Activated CD8-positive, alpha-beta T cell treated with anti-CD3 and anti-CD28 coated beads, Interleukin-2, amount 10 ng/mL, durations not matched to agents 7 days and 5 days (primary cell): ENCODE data around the gene MACROD2. TPM values are rescaled to one million over a fixed set of nuclear protein-coding genes. Genes with fewer than 3 reads are reported as not detected.
"Not testable (repeated sequence)": the region's sequence is repeated elsewhere in the genome, so short reads cannot be mapped to it uniquely, and the experiment has no call there.

Source experiments
- ATAC-seq: fragments of 150-1000 bp; cut with Tn5 transposase; one replicate; pipeline ENCODE4 v1.10.0; 2021; ENCODE audit warnings: moderate library complexity
- CTCF ChIA-PET: fragments of 350-600 bp; sonication (Branson Sonifier 250); formaldehyde crosslinking; loops from one replicate; lab custom pipeline; 2021; ENCODE audit warnings: antibody characterized with exemption; lab: Charles Lee
- POLR2A ChIA-PET: fragments of 350-600 bp; sonication (Branson Sonifier 250); formaldehyde crosslinking; loops from one replicate; lab custom pipeline; 2021; ENCODE audit warnings: antibody characterized with exemption; lab: Charles Lee
- DNase-seq: peaks from one replicate; pipeline ENCODE4 v3.0.0-alpha.2; 2020
- H3K27ac Mint-ChIP-seq: one replicate; pipeline ENCODE4 v1.8.0; 2021; ENCODE audit warnings: mild to moderate bottlenecking, mixed read lengths
- H3K27me3 Mint-ChIP-seq: one replicate; pipeline ENCODE4 v1.8.0; 2021; ENCODE audit warnings: low read depth, mixed read lengths
- H3K36me3 Mint-ChIP-seq: one replicate; pipeline ENCODE4 v1.8.0; 2021; ENCODE audit warnings: low read depth, mixed read lengths
- H3K4me1 Mint-ChIP-seq: one replicate; pipeline ENCODE4 v1.8.0; 2021; ENCODE audit warnings: low read depth, mixed read lengths
- H3K4me3 Mint-ChIP-seq: one replicate; pipeline ENCODE4 v1.8.0; 2021; ENCODE audit warnings: mild to moderate bottlenecking, mixed read lengths
- H3K9me3 Mint-ChIP-seq: one replicate; pipeline ENCODE4 v1.8.0; 2022; ENCODE audit warnings: mixed read lengths; ENCODE audit not compliant: insufficient read depth
- total RNA-seq, 2 experiments: library from RNA; stranded (reverse); gene quantifications; one replicate each; pipeline ENCODE4 v1.2.3, GENCODE V29; 2021

MACROD2 gene
- total RNA-seq, 2 experiments from 2014 or later = 0.08 TPM; not detected in 1

DNA sequence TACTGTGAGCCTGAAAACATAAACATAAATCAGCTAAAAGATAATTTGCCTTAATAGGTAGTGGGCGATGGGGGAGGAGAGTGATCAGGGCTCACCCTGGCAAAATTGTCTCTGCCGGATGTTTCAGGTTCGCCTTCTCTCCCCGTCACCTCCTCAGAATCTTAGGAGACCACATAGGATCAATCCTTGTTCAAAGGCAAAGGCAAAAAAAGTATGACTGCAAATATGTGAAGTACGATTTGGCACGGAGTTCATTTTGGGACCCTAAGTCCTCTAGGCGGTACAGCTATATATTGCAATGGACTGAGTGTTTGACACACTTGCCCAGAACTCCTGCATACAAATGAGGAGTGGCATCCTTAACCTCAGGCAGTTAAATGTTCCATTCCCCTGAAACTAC lies 991.3 kb downstream of the MACROD2 start:
- H3K27me3 Mint-ChIP-seq = no peaks in the 10 kb centered on the region
- CTCF ChIA-PET = no interaction called here
- H3K4me3 Mint-ChIP-seq = no peak overlapping the region
- DNase-seq (no peak), ATAC-seq (no peak)
- no peak overlapping the region for H3K27ac Mint-ChIP-seq
- POLR2A ChIA-PET = no interaction called here
- peaks cover 20% of the 10 kb centered on the region for H3K9me3 Mint-ChIP-seq
- no peaks in the 10 kb centered on the region for H3K36me3 Mint-ChIP-seq
- H3K4me1 Mint-ChIP-seq = no peaks in the 10 kb centered on the region

DNA sequence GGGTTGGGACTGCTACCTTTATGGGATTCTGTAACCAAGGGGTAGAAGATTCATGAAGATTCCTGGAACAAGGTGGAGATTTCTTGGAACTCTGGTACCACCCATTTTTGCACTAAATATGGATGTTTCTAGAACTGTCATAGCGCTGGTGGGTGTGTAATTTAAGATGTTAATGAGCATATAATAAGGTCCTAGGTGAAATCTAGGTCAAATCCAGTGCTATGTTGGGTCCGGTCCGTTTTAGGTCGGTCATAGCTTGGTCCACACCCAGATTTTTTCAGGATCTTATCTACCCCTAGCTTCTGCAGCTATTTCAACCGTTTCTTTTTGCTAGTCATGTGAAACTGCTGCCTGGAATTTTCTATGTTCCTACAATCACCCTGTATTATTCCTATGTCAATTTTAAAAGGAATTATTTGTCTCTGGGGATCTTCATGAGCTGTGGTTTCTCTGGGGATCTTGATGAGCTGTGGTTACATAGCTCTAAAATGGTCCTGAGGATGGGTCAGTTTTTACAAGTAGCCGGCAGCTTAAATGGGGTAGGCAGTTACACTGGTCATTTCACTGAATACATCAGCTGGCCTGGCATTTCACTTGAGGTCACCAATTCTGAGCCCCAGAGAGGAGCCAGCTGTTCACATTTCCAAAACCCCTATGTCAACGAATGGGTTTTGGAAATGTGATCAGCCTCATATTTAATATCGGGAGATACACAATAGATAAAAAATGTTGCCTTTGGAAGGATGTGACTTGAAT lies 994.4 kb downstream of the MACROD2 start:
- H3K36me3 Mint-ChIP-seq = no peaks in the 10 kb centered on the region
- H3K4me3 Mint-ChIP-seq = no peak overlapping the region
- ATAC-seq (no peak), DNase-seq (no peak)
- no peak overlapping the region for H3K27ac Mint-ChIP-seq
- H3K27me3 Mint-ChIP-seq = no peaks in the 10 kb centered on the region
- no peaks in the 10 kb centered on the region for H3K4me1 Mint-ChIP-seq
- POLR2A ChIA-PET = no interaction called here
- H3K9me3 Mint-ChIP-seq = peaks cover 3% of the 10 kb centered on the region
- CTCF ChIA-PET = no interaction called here

DNA sequence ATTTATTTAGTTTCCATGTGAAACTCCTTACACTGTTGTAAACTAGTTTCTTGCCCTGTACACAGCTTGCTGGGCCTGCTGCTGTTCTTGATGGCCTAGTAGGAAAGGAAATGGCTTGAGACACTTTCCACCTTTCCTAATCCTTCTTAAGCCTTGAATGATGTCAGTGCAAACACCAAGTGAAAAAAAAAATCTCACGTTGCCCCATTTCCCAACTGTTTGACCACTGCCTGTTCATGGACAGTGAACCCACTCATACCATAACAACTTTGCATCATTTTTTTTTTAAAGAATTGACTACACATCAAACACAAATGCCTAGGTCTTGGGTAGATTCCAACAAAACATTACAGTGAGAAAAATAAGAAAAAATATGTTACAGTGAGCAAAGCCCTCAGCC lies 995.7 kb downstream of the MACROD2 start:
- Mint-ChIP-seq H3K9me3 (peaks cover 3% of the 10 kb centered on the region), H3K36me3 (no peaks in the 10 kb centered on the region), H3K27me3 (no peaks in the 10 kb centered on the region), H3K4me3 (no peak overlapping the region), H3K27ac (no peak overlapping the region), H3K4me1 (no peaks in the 10 kb centered on the region)
- ATAC-seq = no peak
- no peak for DNase-seq
- ChIA-PET POLR2A (no interaction called here), CTCF (no interaction called here)

DNA sequence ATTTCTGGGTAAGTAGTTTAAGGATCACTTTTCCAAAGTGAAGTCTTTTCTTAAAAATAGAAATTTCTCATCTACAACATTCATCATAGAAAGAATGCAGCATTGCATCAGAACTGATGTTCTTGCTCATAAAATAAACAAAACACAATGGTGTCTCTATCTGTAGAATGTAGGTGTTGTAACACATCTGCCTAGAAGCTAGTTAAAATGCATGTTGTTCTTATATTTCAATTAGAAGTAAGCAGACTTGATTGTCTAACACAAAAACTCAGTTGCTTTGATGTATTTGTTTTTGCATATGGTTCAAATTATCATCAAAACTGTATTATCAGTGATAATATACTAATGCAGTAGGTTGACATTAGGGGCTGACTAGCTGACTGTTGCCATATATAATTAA lies 996.8 kb downstream of the MACROD2 start:
- Mint-ChIP-seq H3K4me1 (no peaks in the 10 kb centered on the region), H3K27ac (no peak overlapping the region), H3K4me3 (no peak overlapping the region), H3K9me3 (peaks cover 3% of the 10 kb centered on the region), H3K36me3 (no peaks in the 10 kb centered on the region), H3K27me3 (no peaks in the 10 kb centered on the region)
- ChIA-PET CTCF (no interaction called here), POLR2A (no interaction called here)
- DNase-seq (no peak), ATAC-seq (no peak)

DNA sequence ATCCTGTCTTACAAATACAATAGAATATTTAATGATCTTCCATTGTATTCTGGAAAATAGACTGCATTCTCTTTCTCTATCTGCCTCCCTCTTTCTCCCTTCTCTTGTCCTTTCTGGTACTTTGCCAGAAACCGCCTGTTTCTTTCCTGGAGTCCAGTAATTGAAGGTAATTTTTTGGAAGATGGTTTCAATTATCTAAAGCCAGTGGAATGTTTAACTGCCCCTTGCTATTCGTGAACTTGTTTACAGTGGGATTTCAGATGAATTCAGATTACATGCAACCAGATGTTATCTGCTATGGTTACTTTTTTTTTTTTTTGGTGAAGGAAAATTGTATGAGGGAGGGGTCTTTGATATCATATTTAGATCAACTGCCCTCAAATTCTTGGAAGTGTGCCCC lies 997.6 kb downstream of the MACROD2 start:
- peaks cover 3% of the 10 kb centered on the region for H3K9me3 Mint-ChIP-seq
- no peak overlapping the region for H3K4me3 Mint-ChIP-seq
- H3K27ac Mint-ChIP-seq = no peak overlapping the region
- H3K27me3 Mint-ChIP-seq = no peaks in the 10 kb centered on the region
- H3K4me1 Mint-ChIP-seq = no peaks in the 10 kb centered on the region
- POLR2A ChIA-PET = no interaction called here
- no peaks in the 10 kb centered on the region for H3K36me3 Mint-ChIP-seq
- DNase-seq (no peak), ATAC-seq (no peak)
- CTCF ChIA-PET = no interaction called here

DNA sequence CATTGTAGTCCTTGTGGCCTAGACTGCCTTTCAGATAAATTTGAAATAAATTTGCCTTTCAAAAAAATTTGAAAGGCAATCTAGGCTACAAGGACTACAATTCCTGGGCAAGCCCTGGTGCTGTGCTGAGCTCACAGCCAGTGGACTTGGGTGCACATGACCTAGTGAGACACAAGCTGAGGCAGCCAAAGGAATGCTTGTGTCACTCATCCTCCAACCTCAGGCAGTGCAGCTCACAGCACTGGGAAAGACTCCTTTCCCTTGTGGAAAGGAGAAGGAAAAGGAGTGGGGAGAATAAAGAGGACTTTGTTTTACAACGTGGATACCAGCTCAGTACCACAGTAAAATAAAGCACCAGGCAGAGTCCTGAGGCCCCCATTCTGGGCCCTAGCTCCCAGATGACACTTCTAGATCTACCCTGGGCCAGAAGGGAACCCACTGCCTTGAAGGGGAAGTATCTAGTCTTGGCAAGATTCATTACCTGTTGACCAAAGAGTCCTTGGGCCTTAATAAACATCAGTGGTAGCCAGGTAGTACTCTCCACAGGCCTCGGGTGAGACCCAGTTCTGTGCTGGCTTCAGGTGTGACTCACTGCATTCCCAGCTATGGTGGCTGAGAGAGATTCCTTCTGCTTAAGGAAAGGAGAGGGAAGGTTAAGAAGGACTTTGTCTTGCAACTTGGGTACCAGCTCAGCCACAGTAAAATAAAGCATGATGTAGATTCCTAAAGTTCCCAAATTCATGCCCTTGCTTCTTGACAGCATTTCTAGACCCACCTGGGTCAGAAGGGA lies 1001.8 kb downstream of the MACROD2 start:
- Mint-ChIP-seq H3K27me3 (no peaks in the 10 kb centered on the region), H3K36me3 (no peaks in the 10 kb centered on the region), H3K4me3 (no peak overlapping the region), H3K4me1 (no peaks in the 10 kb centered on the region), H3K9me3 (peaks cover 3% of the 10 kb centered on the region), H3K27ac (no peak overlapping the region)
- no peak for DNase-seq
- POLR2A ChIA-PET = no interaction called here
- CTCF ChIA-PET = no interaction called here
- ATAC-seq = no peak

DNA sequence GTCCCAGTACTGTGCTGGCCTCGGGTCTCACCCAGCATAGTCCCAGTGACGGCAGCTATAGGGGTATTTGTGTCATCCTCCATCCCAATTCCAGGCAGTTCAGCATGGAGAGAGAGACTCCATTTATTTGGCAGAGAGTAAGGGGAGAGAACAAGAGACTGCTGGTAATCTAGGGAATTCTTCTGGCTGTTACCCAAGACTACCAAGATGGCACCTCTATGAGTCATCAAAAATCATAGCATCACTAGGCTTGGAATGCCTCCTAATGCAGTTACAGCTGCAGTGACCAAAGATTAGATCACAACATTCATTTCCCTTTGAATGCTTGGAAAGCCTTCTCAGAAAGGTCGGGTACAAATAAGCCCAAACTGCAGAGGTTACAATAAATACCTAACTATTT lies 1002.5 kb downstream of the MACROD2 start:
- no peak overlapping the region for H3K27ac Mint-ChIP-seq
- peaks cover 3% of the 10 kb centered on the region for H3K9me3 Mint-ChIP-seq
- DNase-seq (no peak), ATAC-seq (no peak)
- no peak overlapping the region for H3K4me3 Mint-ChIP-seq
- H3K27me3 Mint-ChIP-seq = no peaks in the 10 kb centered on the region
- no peaks in the 10 kb centered on the region for H3K4me1 Mint-ChIP-seq
- no peaks in the 10 kb centered on the region for H3K36me3 Mint-ChIP-seq
- CTCF ChIA-PET = no interaction called here
- POLR2A ChIA-PET = no interaction called here

DNA sequence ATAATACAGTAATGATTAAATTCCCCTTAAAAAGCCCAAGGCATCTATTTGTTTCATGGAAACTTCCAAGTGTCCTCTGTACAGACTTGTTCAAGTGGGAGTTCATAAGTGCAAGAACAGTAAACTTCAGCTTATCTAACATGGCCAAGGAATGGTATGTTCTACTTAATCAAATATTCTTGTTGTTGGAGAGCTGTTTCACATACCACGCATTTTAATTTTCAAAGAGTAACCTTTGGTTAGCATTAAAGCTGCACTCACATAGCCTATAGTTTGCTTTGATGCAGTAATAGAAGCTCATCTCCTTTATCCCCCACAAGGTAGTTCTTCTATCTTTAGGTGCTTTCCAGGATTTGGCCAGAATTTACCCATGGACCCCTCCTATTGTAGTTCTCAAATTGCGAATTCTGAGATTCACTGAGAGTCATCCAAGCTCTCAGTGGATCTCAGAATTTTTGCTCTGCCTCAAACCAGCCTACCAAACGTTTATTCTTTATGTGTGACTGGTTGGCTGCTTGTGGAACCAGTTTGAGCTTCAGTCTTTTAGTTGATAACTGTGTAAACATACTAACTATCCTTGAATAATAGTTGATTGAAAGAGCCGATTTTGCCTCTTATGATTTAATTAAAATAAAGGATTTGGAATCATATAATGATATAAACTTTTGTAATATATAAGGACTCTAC lies 1010.1 kb downstream of the MACROD2 start:
- Mint-ChIP-seq H3K9me3 (no peaks in the 10 kb centered on the region), H3K27me3 (no peaks in the 10 kb centered on the region), H3K4me3 (no peak overlapping the region), H3K27ac (no peak overlapping the region), H3K4me1 (no peaks in the 10 kb centered on the region), H3K36me3 (no peaks in the 10 kb centered on the region)
- ChIA-PET CTCF (no interaction called here), POLR2A (no interaction called here)
- DNase-seq = no peak
- no peak for ATAC-seq

DNA sequence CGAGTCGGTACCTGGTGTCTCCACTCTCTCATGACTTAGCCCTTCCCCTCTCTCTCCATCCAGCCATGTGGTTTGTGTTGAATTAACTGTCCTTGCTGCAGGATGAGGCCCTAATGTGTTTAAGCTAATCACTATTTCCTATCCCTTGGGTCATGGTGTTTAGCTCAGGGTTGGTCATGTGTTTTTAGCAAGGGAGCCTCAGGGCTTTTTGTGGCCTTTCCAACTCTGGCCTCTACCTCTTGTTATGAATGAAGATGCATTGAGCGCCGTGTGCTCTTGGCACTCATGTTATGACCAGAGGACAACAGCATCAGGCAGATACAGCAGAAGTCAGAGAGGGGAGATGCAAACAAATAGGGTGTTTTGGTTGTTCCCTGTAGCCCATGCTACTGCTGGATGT lies 1016.3 kb downstream of the MACROD2 start:
- H3K27me3 Mint-ChIP-seq = no peaks in the 10 kb centered on the region
- no peaks in the 10 kb centered on the region for H3K4me1 Mint-ChIP-seq
- ATAC-seq (no peak), DNase-seq (no peak)
- H3K9me3 Mint-ChIP-seq = peaks cover under 1% of the 10 kb centered on the region
- no peaks in the 10 kb centered on the region for H3K36me3 Mint-ChIP-seq
- H3K27ac Mint-ChIP-seq = no peak overlapping the region
- POLR2A ChIA-PET = no interaction called here
- H3K4me3 Mint-ChIP-seq = no peak overlapping the region
- CTCF ChIA-PET = no interaction called here

DNA sequence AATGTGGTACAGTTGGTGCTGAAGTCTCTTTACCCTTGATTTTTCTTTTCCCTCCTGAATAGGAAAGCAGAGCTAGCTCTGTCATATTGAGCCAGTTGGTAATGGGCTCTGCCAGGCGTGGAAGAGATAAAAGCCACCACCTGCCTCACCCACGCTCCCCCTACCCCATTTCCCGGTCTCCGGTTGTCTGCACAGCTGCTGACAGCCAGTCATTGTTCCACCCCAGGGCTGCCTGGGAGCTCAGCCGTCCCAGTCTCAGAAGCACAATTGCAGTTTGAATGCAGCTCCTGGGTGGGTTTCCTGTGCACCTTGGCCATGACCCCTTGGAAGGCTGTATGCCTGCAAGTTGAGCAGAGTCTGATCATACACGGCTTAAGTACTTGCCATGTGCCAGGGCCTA lies 1017.2 kb downstream of the MACROD2 start:
- Mint-ChIP-seq H3K36me3 (no peaks in the 10 kb centered on the region), H3K4me3 (no peak overlapping the region), H3K27me3 (no peaks in the 10 kb centered on the region), H3K9me3 (peaks cover 3% of the 10 kb centered on the region), H3K4me1 (no peaks in the 10 kb centered on the region), H3K27ac (no peak overlapping the region)
- ATAC-seq = no peak
- ChIA-PET POLR2A (no interaction called here), CTCF (no interaction called here)
- no peak for DNase-seq

DNA sequence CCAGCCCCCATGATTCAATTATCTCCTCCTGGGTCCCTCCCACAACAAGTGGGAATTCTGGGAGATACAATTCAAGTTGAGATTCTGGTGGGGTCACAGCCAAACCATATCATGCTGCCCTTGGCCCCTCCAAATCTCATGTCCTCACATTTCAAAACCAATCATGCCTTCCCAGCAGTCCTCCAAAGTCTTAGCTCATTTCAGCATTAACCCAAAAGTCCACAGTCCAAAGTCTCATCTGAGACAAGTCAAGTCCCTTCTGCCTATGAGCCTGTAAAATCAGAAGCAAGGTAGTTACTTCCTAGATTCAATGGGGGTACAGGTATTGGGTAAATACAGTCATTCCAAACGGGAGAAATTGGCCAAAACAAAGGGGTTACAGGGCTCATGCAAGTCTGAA lies 1021.6 kb downstream of the MACROD2 start:
- H3K4me3 Mint-ChIP-seq, H3K27me3 Mint-ChIP-seq, H3K36me3 Mint-ChIP-seq, CTCF ChIA-PET, H3K4me1 Mint-ChIP-seq, ATAC-seq, DNase-seq, H3K27ac Mint-ChIP-seq, POLR2A ChIA-PET: not testable (repeated sequence)
- peaks cover 12% of the 10 kb centered on the region for H3K9me3 Mint-ChIP-seq

DNA sequence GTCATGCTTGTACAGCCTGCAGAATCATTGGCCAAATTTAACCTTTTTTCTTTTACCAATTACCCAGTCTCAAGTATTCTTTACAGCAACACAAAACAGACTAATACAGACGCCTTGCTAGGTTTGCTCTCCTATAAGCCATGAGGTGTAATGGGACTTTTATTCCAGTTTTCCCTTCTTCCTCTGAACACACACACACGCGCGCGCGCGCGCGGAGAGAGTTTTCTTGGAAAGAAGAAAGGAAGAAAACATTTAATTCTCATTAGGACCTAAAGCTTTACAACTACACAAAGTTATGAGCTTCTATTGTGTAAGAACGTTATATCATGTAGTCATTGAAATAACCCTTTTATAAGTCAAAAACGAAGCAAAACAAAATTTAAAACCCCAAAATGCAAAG lies 1023.6 kb downstream of the MACROD2 start:
- CTCF ChIA-PET = no interaction called here
- H3K9me3 Mint-ChIP-seq = peaks cover 12% of the 10 kb centered on the region
- H3K36me3 Mint-ChIP-seq = no peaks in the 10 kb centered on the region
- ATAC-seq (no peak), DNase-seq (no peak)
- POLR2A ChIA-PET = no interaction called here
- no peaks in the 10 kb centered on the region for H3K27me3 Mint-ChIP-seq
- no peak overlapping the region for H3K4me3 Mint-ChIP-seq
- no peak overlapping the region for H3K27ac Mint-ChIP-seq
- no peaks in the 10 kb centered on the region for H3K4me1 Mint-ChIP-seq
